ES-I3 (cell line): ENCODE data around the gene PRCP.

Experiments
- H3K36me3 ChIP-seq: 2 replicates; pipeline ENCODE4 v1.6.1; 2013; ENCODE audit warnings: mild to moderate bottlenecking, low read length, control low read depth, moderate library complexity; ENCODE audit not compliant: insufficient read depth
- H3K4me1 ChIP-seq: 2 replicates; pipeline ENCODE4 v1.6.1; 2013; ENCODE audit warnings: mild to moderate bottlenecking, control low read depth, low read length; ENCODE audit not compliant: insufficient read depth
- H3K9ac ChIP-seq: 2 replicates; pipeline ENCODE4 v1.6.1; 2013; ENCODE audit warnings: low read depth, mild to moderate bottlenecking, low read length, moderate library complexity
- H3K9me3 ChIP-seq: 2 replicates; pipeline ENCODE4 v1.6.1; 2013; ENCODE audit warnings: mild to moderate bottlenecking, low read length, moderate library complexity; ENCODE audit not compliant: control insufficient read depth, insufficient read depth

Gene PRCP

GRCh38 chr11:82786001-82786400 is 114.2 kb downstream of the PRCP start:
- Histone ChIP-seq H3K9me3 (no peaks in the 10 kb centered on the region), H3K36me3 (no peaks in the 10 kb centered on the region), H3K4me1 (no peaks in the 10 kb centered on the region), H3K9ac (no peak overlapping the region)

- Histone ChIP-seq H3K9me3 (no peaks in the 10 kb centered on the region), H3K36me3 (no peaks in the 10 kb centered on the region), H3K4me1 (no peaks in the 10 kb centered on the region), H3K9ac (no peak overlapping the region)
Observed at GRCh38 chr11:82782825-82783374, 117.3 kb downstream of the PRCP start.

GRCh38 chr11:82778776-82779175 is 121.5 kb downstream of the PRCP start:
- H3K36me3 ChIP-seq, result no peaks in the 10 kb centered on the region
- H3K4me1 ChIP-seq, result no peaks in the 10 kb centered on the region
- no peaks in the 10 kb centered on the region for H3K9me3 ChIP-seq
- no peak overlapping the region for H3K9ac ChIP-seq

- Histone ChIP-seq H3K9me3 (no peaks in the 10 kb centered on the region), H3K4me1 (no peaks in the 10 kb centered on the region), H3K36me3 (no peaks in the 10 kb centered on the region), H3K9ac (no peak overlapping the region)
Observed at GRCh38 chr11:82776377-82776776, 123.9 kb downstream of the PRCP start.

- Histone ChIP-seq H3K36me3 (no peaks in the 10 kb centered on the region), H3K4me1 (no peaks in the 10 kb centered on the region), H3K9me3 (no peaks in the 10 kb centered on the region), H3K9ac (no peak overlapping the region)
Observed at GRCh38 chr11:82775736-82776346, 124.4 kb downstream of the PRCP start.

- no peak overlapping the region for H3K9ac ChIP-seq
- no peaks in the 10 kb centered on the region for H3K9me3 ChIP-seq
- H3K4me1 ChIP-seq, result no peaks in the 10 kb centered on the region
- no peaks in the 10 kb centered on the region for H3K36me3 ChIP-seq
Observed at GRCh38 chr11:82775218-82775617, 125.0 kb downstream of the PRCP start.
